ENCODE data around the gene RPL22. TPM values are rescaled to one million over a fixed set of nuclear protein-coding genes. Genes with fewer than 3 reads are reported as not detected.
A peak's percentile ranks its signal among the peaks of the same experiment; 100 is the strongest.

Gene RPL22
- total and polyA plus RNA-seq, 10 donors: 106 to 1,105 (median 369) TPM

- Histone ChIP-seq H3K27ac (no peak overlapping the region), H3K36me3 (peaks cover 0 to 17% (median 5%) of the 10 kb centered on the region in 6 donors), H3K4me3 (peak overlapping the region in 5 of 8 donors; percentile 7 to 64 (median 23)), H3K27me3 (replicated peaks in 1 of 7) (peaks cover 7 to 64% (median 49%) of the 10 kb centered on the region in 7 donors), H3K9me3 (no peaks in the 10 kb centered on the region), H3K4me1 (peaks cover 16 to 53% (median 34%) of the 10 kb centered on the region in 6 donors)
- intact Hi-C loops (cut with DNase I; ENCODE audit: low total_unique reads): loop anchor here (10.0 kb wide), 1 partner anchor 54 kb away; the partner anchor contains the start of gene ICMT
- TF ChIP-seq CTCF (IDR thresholded peaks at IDR 0.05 in 8 of 11, conservative IDR thresholded peaks at IDR 0.05 in 3 of 11) (no peak), POLR2AphosphoS5 (IDR thresholded peaks at IDR 0.05) (no peak), POLR2A (IDR thresholded peaks at IDR 0.05) (no peak)
- WGBS, 5 donors: 1 to 4% (median 4%) methylated on average over 24 to 36 of the region's 36 CpGs
- DNase-seq: no peak
These were observed 18.6 kb downstream of the RPL22 start for GRCh38 chr1:6180707-6181311.

GRCh38 chr1:6180268-6180706, 19.1 kb downstream of the RPL22 start, which contains the start of gene CHD5:
CHD5 (minus strand) TSS chr1:6180321; CDS start chr1:6180023, 298 bp downstream.
- H3K27ac ChIP-seq: no peak within 1 kb of the TSS
- no peaks in the 10 kb centered on the region for H3K9me3 ChIP-seq
- intact Hi-C loops (cut with DNase I; ENCODE audit: low total_unique reads): loop anchor here (10.0 kb wide), 1 partner anchor 55 kb away; the partner anchor contains the start of gene ICMT
- WGBS, 5 donors: 1 to 5% (median 3%) methylated on average over 21 to 57 of the region's 57 CpGs
- DNase-seq: no peak
- H3K36me3 ChIP-seq: peaks cover 0 to 12% (median under 1%) of the 10 kb centered on the region in 6 donors
- no peak for TF ChIP-seq POLR2A (IDR thresholded peaks at IDR 0.05)
- TF ChIP-seq CTCF (IDR thresholded peaks at IDR 0.05 in 8 of 11, conservative IDR thresholded peaks at IDR 0.05 in 3 of 11): peak in 1 of 11 experiments; percentile 7
- no peak for TF ChIP-seq POLR2AphosphoS5 (IDR thresholded peaks at IDR 0.05)
- H3K4me1 ChIP-seq: peaks cover 16 to 48% (median 31%) of the 10 kb centered on the region in 6 donors
- peak within 1 kb of the TSS in 5 of 8 donors; percentile 21 to 64 (median 23) for H3K4me3 ChIP-seq
- H3K27me3 ChIP-seq (replicated peaks in 1 of 7): peaks cover 7 to 69% (median 49%) of the 10 kb centered on the region in 7 donors

- peak overlapping the region in 5 of 8 donors; percentile 5 to 64 (median 23) for H3K4me3 ChIP-seq
- H3K9me3 ChIP-seq: no peaks in the 10 kb centered on the region
- DNase-seq: no peak
- H3K4me1 ChIP-seq: peaks cover 16 to 44% (median 31%) of the 10 kb centered on the region in 6 donors
- no peak for TF ChIP-seq POLR2A (IDR thresholded peaks at IDR 0.05)
- TF ChIP-seq CTCF (IDR thresholded peaks at IDR 0.05 in 8 of 11, conservative IDR thresholded peaks at IDR 0.05 in 3 of 11): no peak
- no peak for TF ChIP-seq POLR2AphosphoS5 (IDR thresholded peaks at IDR 0.05)
- intact Hi-C loops (cut with DNase I; ENCODE audit: low total_unique reads): loop anchor here (10.0 kb wide), 1 partner anchor 55 kb away; the partner anchor contains the start of gene ICMT
- WGBS, 5 donors: 1 to 7% (median 2%) methylated on average over 23 to 91 of the region's 92 CpGs
- peaks cover 7 to 75% (median 49%) of the 10 kb centered on the region in 7 donors for H3K27me3 ChIP-seq (replicated peaks in 1 of 7)
- H3K27ac ChIP-seq: no peak overlapping the region
- peaks cover 0 to 6% (median 0%) of the 10 kb centered on the region in 6 donors for H3K36me3 ChIP-seq
These were observed 19.7 kb downstream of the RPL22 start for GRCh38 chr1:6179564-6180175.

Data from spleen (tissue), 11 donors.